Left hindlimb (tissue), 1 donor: Measurements from ENCODE around the gene EPN1.
"Not testable (repeated sequence)": the region's sequence is repeated elsewhere in the genome, so short reads cannot be mapped to it uniquely, and the experiment has no call there.

Experiments used
- DNase-seq: peaks from one replicate; pipeline ENCODE4 v3.0.0-alpha.2; 2018

EPN1 gene

GRCh38 chr19:55694656-55695491, 19.8 kb downstream of the EPN1 start:
- peak; percentile 25 for DNase-seq

- DNase-seq = peak; percentile 30
Measured at GRCh38 chr19:55695511-55696290, 20.7 kb downstream of the EPN1 start.

- DNase-seq = no peak
Measured at GRCh38 chr19:55696301-55697068, 21.5 kb downstream of the EPN1 start.

GRCh38 chr19:55697069-55697440, 22.0 kb downstream of the EPN1 start:
- DNase-seq = no peak

GRCh38 chr19:55697698-55698097, 22.7 kb downstream of the EPN1 start:
- DNase-seq = no peak

- no peak for DNase-seq
Measured at GRCh38 chr19:55698256-55698655, 23.2 kb downstream of the EPN1 start.

- no peak for DNase-seq
Measured at GRCh38 chr19:55699221-55699620, 24.2 kb downstream of the EPN1 start.

GRCh38 chr19:55700813-55701212, 25.8 kb downstream of the EPN1 start:
- DNase-seq = no peak

GRCh38 chr19:55702131-55702627, 27.2 kb downstream of the EPN1 start:
- no peak for DNase-seq

GRCh38 chr19:55703790-55704215, 28.8 kb downstream of the EPN1 start:
- no peak for DNase-seq

- no peak for DNase-seq
Measured at GRCh38 chr19:55704494-55705245, 29.6 kb downstream of the EPN1 start.

GRCh38 chr19:55705972-55706371, 30.9 kb downstream of the EPN1 start:
- no peak for DNase-seq

- no peak for DNase-seq
Measured at GRCh38 chr19:55711719-55712118, 36.7 kb downstream of the EPN1 start.

- DNase-seq = no peak
Measured at GRCh38 chr19:55712804-55713631, 38.0 kb downstream of the EPN1 start.

GRCh38 chr19:55716531-55716930, 41.5 kb downstream of the EPN1 start:
- no peak for DNase-seq

- no peak for DNase-seq
Measured at GRCh38 chr19:55717251-55717650, 42.2 kb downstream of the EPN1 start.

- not testable (repeated sequence) for DNase-seq
Measured at GRCh38 chr19:55717879-55718711, 43.1 kb downstream of the EPN1 start.

- DNase-seq = no peak
Measured at GRCh38 chr19:55720214-55720746, 45.3 kb downstream of the EPN1 start.

GRCh38 chr19:55720801-55721200, 45.8 kb downstream of the EPN1 start:
- DNase-seq = no peak

- no peak for DNase-seq
Measured at GRCh38 chr19:55723491-55723890, 48.5 kb downstream of the EPN1 start.
